ENCODE data around the gene CDH5. TPM values are rescaled to one million over a fixed set of nuclear protein-coding genes. Genes with fewer than 3 reads are reported as not detected.

The CDH5 gene
- polyA plus RNA-seq, 1 donor (not counting 4 experiments of a cell fraction or from before 2014, with no cell fraction given), result 0.05 TPM

DNA sequence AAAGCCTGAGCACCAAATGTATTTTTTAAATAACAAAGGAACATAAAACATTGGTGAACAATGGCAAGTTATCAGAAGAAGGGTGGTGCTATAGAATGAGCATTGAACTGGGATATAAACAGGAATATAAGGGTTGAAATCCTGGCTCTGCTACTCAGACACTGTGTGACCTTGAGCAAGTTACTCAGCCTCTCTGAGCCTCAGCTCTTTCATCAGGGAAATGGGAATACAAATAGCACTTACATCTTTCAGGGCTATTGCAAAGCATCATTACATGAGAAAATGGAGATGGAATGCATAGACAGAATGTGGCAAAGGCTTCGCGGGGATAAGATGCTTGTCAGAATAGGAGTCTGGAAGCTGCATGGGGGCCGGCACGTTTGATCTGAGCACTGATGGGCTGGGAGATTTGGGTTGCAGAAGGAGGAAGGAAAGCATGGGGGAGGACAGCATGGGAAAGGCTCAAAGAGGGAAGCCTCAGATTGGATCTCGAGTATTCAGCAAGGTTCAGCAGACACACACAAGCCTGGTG, 4.8 kb upstream of the CDH5 start:
- Histone ChIP-seq H3K4me2 (ENCODE audit: control insufficient read depth, extremely low read depth, insufficient read depth, low read depth, low read length) (no peak overlapping the region), H2AFZ (ENCODE audit: control insufficient read depth, low read length) (no peak overlapping the region), H3K79me2 (ENCODE audit: control insufficient read depth, insufficient read depth, low read length) (no peaks in the 10 kb centered on the region), H3K4me1 (ENCODE audit: control insufficient read depth, extremely low read depth, insufficient read depth, low read length) (peaks cover 20% of the 10 kb centered on the region), H3K4me3 (ENCODE audit: control insufficient read depth in 2 of 3, extremely low read depth in 1 of 3, insufficient read depth in 2 of 3, low read depth in 1 of 3, low read length in 3 of 3) (no peak overlapping the region), H3K27ac (ENCODE audit: control insufficient read depth, insufficient read depth, low read length) (no peak overlapping the region), H3K9me1 (ENCODE audit: control insufficient read depth, extremely low read depth, insufficient read depth, low read length) (no peaks in the 10 kb centered on the region), H4K20me1 (ENCODE audit: control insufficient read depth, extremely low read depth, insufficient read depth, low read length) (no peaks in the 10 kb centered on the region), H3K36me3 (ENCODE audit: control insufficient read depth in 2 of 2, extremely low read depth in 1 of 2, insufficient read depth in 2 of 2, low read length in 2 of 2) (no peaks in the 10 kb centered on the region), H3K27me3 (ENCODE audit: control insufficient read depth, extremely low read depth, insufficient read depth, low read length) (peaks cover 6% of the 10 kb centered on the region), H3K9ac (ENCODE audit: control insufficient read depth, extremely low read depth, insufficient read depth, low read length) (no peak overlapping the region), H3K9me3 (ENCODE audit: control insufficient read depth, low read depth, low read length) (no peaks in the 10 kb centered on the region)
- TF ChIP-seq EZH2 (IDR thresholded peaks at IDR 0.05; ENCODE audit: low read length), result no peak
- FAIRE-seq (no peak), DNase-seq (ENCODE audit: low read depth, low spot score) (no peak)
- dilution Hi-C loops (cut with MboI; ENCODE audit: extremely low pct_ligation_motif_present, low sequenced_read_pairs), result no loop called here

DNA sequence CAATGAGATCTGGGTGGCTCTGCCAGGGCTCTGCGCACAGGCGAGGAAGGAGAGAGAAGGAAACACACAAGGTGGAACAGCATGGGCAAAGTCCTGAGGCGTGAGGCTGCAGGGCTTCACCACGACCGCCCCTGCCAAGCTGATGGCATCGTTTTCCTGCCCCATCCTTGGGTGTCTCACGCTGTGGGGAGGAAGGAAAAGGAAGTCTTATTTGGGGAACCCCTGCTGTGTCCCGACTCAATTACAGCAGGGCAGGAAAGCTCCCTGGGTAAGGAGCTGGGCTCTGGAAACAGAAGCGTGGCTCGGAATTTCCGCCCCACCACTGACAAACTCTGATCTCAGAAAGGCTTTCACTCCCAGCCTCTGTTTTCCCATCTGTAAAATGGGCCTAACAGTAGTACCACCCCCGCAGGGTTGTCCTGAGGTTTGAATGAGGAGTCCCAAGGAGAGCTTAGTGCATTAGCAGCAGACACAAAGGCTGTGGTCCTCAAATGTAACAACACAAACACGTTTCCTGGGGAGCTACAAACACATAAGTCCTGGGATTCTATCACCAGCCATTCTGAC, 3.2 kb upstream of the CDH5 start:
- H2AFZ ChIP-seq (ENCODE audit: control insufficient read depth, low read length), result no peak overlapping the region
- DNase-seq (ENCODE audit: low read depth, low spot score) (no peak), FAIRE-seq (no peak)
- no peak for TF ChIP-seq EZH2 (IDR thresholded peaks at IDR 0.05; ENCODE audit: low read length)
- TF ChIP-seq, protein P1, sequence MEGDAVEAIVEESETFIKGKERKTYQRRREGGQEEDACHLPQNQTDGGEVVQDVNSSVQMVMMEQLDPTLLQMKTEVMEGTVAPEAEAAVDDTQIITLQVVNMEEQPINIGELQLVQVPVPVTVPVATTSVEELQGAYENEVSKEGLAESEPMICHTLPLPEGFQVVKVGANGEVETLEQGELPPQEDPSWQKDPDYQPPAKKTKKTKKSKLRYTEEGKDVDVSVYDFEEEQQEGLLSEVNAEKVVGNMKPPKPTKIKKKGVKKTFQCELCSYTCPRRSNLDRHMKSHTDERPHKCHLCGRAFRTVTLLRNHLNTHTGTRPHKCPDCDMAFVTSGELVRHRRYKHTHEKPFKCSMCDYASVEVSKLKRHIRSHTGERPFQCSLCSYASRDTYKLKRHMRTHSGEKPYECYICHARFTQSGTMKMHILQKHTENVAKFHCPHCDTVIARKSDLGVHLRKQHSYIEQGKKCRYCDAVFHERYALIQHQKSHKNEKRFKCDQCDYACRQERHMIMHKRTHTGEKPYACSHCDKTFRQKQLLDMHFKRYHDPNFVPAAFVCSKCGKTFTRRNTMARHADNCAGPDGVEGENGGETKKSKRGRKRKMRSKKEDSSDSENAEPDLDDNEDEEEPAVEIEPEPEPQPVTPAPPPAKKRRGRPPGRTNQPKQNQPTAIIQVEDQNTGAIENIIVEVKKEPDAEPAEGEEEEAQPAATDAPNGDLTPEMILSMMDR (optimal IDR thresholded peaks at IDR 0.05 in 1 of 3, IDR thresholded peaks at IDR 0.05 in 1 of 3, conservative IDR thresholded peaks at IDR 0.05 in 1 of 3; ENCODE audit: extremely low read depth in 1 of 3, insufficient read depth in 2 of 3, low read length in 3 of 3), result no peak
- no peak overlapping the region for H3K27ac ChIP-seq (ENCODE audit: control insufficient read depth, insufficient read depth, low read length)
- H3K4me3 ChIP-seq (ENCODE audit: control insufficient read depth in 2 of 3, extremely low read depth in 1 of 3, insufficient read depth in 2 of 3, low read depth in 1 of 3, low read length in 3 of 3), result no peak overlapping the region
- no peaks in the 10 kb centered on the region for H3K9me3 ChIP-seq (ENCODE audit: control insufficient read depth, low read depth, low read length)
- H3K9ac ChIP-seq (ENCODE audit: control insufficient read depth, extremely low read depth, insufficient read depth, low read length), result no peak overlapping the region
- H3K9me1 ChIP-seq (ENCODE audit: control insufficient read depth, extremely low read depth, insufficient read depth, low read length), result no peaks in the 10 kb centered on the region
- no peaks in the 10 kb centered on the region for H3K36me3 ChIP-seq (ENCODE audit: control insufficient read depth in 2 of 2, extremely low read depth in 1 of 2, insufficient read depth in 2 of 2, low read length in 2 of 2)
- peaks cover 13% of the 10 kb centered on the region for H3K4me1 ChIP-seq (ENCODE audit: control insufficient read depth, extremely low read depth, insufficient read depth, low read length)
- no peaks in the 10 kb centered on the region for H4K20me1 ChIP-seq (ENCODE audit: control insufficient read depth, extremely low read depth, insufficient read depth, low read length)
- H3K27me3 ChIP-seq (ENCODE audit: control insufficient read depth, extremely low read depth, insufficient read depth, low read length), result peaks cover 6% of the 10 kb centered on the region
- dilution Hi-C loops (cut with MboI; ENCODE audit: extremely low pct_ligation_motif_present, low sequenced_read_pairs), result no loop called here
- no peaks in the 10 kb centered on the region for H3K79me2 ChIP-seq (ENCODE audit: control insufficient read depth, insufficient read depth, low read length)
- H3K4me2 ChIP-seq (ENCODE audit: control insufficient read depth, extremely low read depth, insufficient read depth, low read depth, low read length), result no peak overlapping the region

Data from keratinocyte (primary cell).